ACC112 (cell line): ENCODE data around the gene PCBP3.

Experiments used
- H2AFZ ChIP-seq: fragments of 200-600 bp; sonication (generic); one replicate; pipeline ENCODE4 v1.6.0; 2017; ENCODE audit warnings: antibody characterized with exemption, low read length; ENCODE audit not compliant: unreplicated experiment
- H3K27ac ChIP-seq: fragments of 200-600 bp; sonication (generic); 2 replicates; pipeline ENCODE4 v1.5.1; 2014; ENCODE audit warnings: low read depth, mild to moderate bottlenecking, antibody characterized with exemption, low read length, moderate library complexity
- H3K27me3 ChIP-seq: fragments of 200-600 bp; sonication (generic); 2 replicates; pipeline ENCODE4 v1.6.1; 2014; ENCODE audit warnings: mild to moderate bottlenecking, antibody characterized with exemption, low read length, moderate library complexity, mixed read lengths; ENCODE audit not compliant: insufficient read depth
- H3K36me3 ChIP-seq: fragments of 200-600 bp; sonication (generic); 2 replicates; pipeline ENCODE4 v1.6.1; 2016; ENCODE audit warnings: mild to moderate bottlenecking, antibody characterized with exemption, low read length, moderate library complexity, mixed read lengths; ENCODE audit not compliant: insufficient read depth
- H3K4me1 ChIP-seq: fragments of 200-600 bp; sonication (generic); one replicate; pipeline ENCODE4 v1.6.1; 2016; ENCODE audit warnings: low read length, mixed read lengths; ENCODE audit not compliant: insufficient read depth, unreplicated experiment, control insufficient read depth
- H3K4me3 ChIP-seq: fragments of 200-600 bp; sonication (generic); 2 replicates; pipeline ENCODE4 v1.5.1; 2014; ENCODE audit warnings: mild to moderate bottlenecking, low read depth, low read length
- H3K79me2 ChIP-seq: fragments of 200-600 bp; sonication (generic); one replicate; pipeline ENCODE4 v1.6.0; 2016; ENCODE audit warnings: low read length; ENCODE audit not compliant: control insufficient read depth, unreplicated experiment, insufficient read depth

Gene PCBP3

GRCh38 chr21:45727390-45727789 is 83.9 kb downstream of the PCBP3 start:
- H3K36me3 ChIP-seq = no peaks in the 10 kb centered on the region
- H2AFZ ChIP-seq = no peak overlapping the region
- H3K79me2 ChIP-seq = no peaks in the 10 kb centered on the region
- no peaks in the 10 kb centered on the region for H3K4me1 ChIP-seq
- no peak overlapping the region for H3K27ac ChIP-seq
- H3K27me3 ChIP-seq = no peaks in the 10 kb centered on the region
- no peak overlapping the region for H3K4me3 ChIP-seq

DNA sequence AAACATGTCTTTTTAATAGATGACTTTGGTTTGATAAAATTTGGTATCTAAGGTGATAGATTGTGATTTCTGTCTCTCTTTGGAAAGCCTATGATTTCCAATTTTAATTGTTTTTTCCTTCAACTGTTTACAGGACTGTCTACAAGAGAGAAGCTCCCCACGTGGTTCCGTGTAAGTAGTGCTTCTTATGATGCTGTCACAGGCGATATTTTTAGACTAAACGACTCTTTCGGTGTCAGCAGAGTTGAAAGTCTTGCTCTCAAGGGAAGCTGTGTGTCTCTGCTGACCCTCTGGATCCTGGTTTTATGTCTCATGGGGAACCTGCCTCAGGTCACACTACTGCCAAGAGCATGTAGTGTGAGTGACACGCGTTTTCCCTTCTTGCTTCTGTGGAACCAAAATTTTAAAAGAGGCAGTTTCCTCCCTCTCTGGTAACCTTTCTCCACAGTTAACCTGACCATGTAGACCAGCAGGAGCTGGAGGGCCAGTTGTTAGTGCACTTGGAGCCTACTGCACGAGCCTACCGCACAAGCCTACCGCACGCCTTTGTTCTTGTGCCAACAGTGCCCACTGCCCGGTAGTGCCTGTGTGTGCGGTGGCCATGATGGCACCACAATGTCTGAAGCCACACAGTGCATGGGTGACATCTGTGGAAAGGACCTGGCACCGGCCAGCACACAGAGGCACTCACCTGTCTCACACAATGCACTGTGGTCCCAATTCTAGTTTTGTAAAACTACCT is 91.9 kb downstream of the PCBP3 start:
- Histone ChIP-seq H3K4me3 (no peak overlapping the region), H2AFZ (no peak overlapping the region), H3K79me2 (no peaks in the 10 kb centered on the region)

DNA sequence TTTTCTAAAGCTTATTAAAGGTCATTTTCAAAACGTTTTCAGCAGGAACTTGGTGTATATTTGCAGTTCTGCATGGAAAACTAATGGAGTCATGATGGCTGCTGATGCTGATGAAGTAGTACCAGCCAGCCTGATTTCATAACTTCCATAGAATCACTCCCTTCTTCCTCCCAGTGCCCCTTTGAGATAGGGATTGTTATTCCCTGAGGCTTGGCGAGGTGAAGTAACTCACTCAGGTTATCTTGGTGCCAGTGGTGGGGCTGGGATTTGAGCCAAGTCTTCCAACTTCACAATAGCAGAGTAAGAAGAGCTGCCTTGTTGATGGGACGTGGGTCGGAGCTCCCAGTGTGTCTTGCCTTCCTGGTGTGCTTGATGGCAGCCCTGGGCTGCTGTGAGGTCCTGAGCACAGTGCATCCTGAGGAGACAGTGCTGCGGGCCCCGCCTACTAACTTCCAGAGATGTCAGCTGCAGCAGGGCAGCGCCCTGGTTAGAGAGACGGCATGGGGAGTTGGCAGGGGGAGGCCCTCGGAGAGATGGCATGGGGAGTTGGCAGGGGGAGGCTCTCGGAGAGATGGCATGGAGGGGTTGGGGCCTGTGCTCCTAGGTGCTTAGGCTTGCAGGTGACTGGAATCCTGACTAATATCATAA is 92.6 kb downstream of the PCBP3 start:
- Histone ChIP-seq H3K4me3 (no peak overlapping the region), H3K4me1 (no peaks in the 10 kb centered on the region)

More for the DNA sequence above, 91.9 kb downstream of the PCBP3 start:
- H3K36me3 ChIP-seq = no peaks in the 10 kb centered on the region
- no peak overlapping the region for H3K27ac ChIP-seq
- no peaks in the 10 kb centered on the region for H3K4me1 ChIP-seq
- no peaks in the 10 kb centered on the region for H3K27me3 ChIP-seq

GRCh38 chr21:45736690-45737484 is 93.4 kb downstream of the PCBP3 start:
- Histone ChIP-seq H3K27me3 (no peaks in the 10 kb centered on the region), H3K4me1 (no peaks in the 10 kb centered on the region), H3K4me3 (no peak overlapping the region), H3K79me2 (no peaks in the 10 kb centered on the region), H3K27ac (no peak overlapping the region), H2AFZ (no peak overlapping the region), H3K36me3 (no peaks in the 10 kb centered on the region)

More for the DNA sequence above, 92.6 kb downstream of the PCBP3 start:
- no peak overlapping the region for H3K27ac ChIP-seq
- no peaks in the 10 kb centered on the region for H3K79me2 ChIP-seq
- no peak overlapping the region for H2AFZ ChIP-seq
- no peaks in the 10 kb centered on the region for H3K27me3 ChIP-seq
- no peaks in the 10 kb centered on the region for H3K36me3 ChIP-seq

- no peak overlapping the region for H3K27ac ChIP-seq
- no peak overlapping the region for H2AFZ ChIP-seq
- no peaks in the 10 kb centered on the region for H3K79me2 ChIP-seq
- no peaks in the 10 kb centered on the region for H3K4me1 ChIP-seq
- H3K36me3 ChIP-seq = no peaks in the 10 kb centered on the region
- H3K27me3 ChIP-seq = no peaks in the 10 kb centered on the region
- H3K4me3 ChIP-seq = no peak overlapping the region
Observed at GRCh38 chr21:45737485-45738166, 94.1 kb downstream of the PCBP3 start.

DNA sequence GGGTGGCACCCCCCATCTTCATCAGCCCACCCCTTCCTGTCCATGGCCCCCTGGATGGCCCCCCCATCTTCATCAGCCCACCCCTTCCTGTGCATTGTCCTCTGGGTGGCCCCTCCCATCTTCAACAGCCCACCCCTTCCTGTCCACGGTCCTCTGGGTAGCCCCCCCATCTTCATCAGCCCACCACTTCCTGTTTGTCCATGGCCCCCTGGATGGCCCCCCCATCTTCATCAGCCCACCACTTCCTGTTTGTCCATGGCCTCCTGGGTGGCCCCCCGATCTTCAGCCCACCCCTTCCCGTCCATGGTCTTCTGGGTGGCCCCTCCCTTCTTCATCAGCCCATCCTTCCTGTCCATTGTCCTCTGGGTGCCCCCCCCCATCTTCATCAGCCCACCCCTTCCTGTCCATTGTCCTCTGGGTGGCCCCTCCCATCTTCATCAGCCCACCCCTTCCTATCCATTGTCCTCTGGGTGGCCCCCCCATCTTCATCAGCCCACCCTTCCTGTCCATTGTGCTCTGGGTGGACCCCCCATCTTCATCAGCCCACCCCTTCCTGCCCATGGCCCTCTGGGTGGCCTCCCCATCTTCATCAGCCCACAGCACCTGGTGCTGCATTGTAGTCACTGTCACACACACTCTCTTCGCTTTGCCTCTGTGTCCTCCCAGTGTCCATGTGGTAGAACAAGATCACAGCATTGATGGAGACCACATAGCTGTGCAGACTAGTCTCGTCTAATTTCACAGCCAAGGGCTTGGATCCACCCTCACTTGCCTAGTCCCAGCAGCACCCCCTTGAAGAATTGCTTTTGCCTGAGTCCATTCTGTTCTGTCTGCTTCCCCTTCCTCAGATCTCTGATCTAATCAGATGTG is 95.9 kb downstream of the PCBP3 start:
- H3K4me3 ChIP-seq = no peak overlapping the region
- no peaks in the 10 kb centered on the region for H3K4me1 ChIP-seq
- H3K79me2 ChIP-seq = no peaks in the 10 kb centered on the region
- no peaks in the 10 kb centered on the region for H3K27me3 ChIP-seq
- H3K27ac ChIP-seq = no peak overlapping the region
- no peak overlapping the region for H2AFZ ChIP-seq
- H3K36me3 ChIP-seq = no peaks in the 10 kb centered on the region

GRCh38 chr21:45740088-45740440 is 96.5 kb downstream of the PCBP3 start:
- Histone ChIP-seq H3K4me1 (no peaks in the 10 kb centered on the region), H3K36me3 (no peaks in the 10 kb centered on the region), H2AFZ (no peak overlapping the region)

GRCh38 chr21:45740491-45741357 is 97.2 kb downstream of the PCBP3 start:
- Histone ChIP-seq H3K27ac (no peak overlapping the region), H3K79me2 (no peaks in the 10 kb centered on the region), H3K36me3 (peaks cover 5% of the 10 kb centered on the region), H3K27me3 (no peaks in the 10 kb centered on the region), H3K4me1 (no peaks in the 10 kb centered on the region), H3K4me3 (no peak overlapping the region), H2AFZ (no peak overlapping the region)

More at GRCh38 chr21:45740088-45740440, 96.5 kb downstream of the PCBP3 start:
- H3K27me3 ChIP-seq = no peaks in the 10 kb centered on the region
- H3K27ac ChIP-seq = no peak overlapping the region
- no peak overlapping the region for H3K4me3 ChIP-seq
- H3K79me2 ChIP-seq = no peaks in the 10 kb centered on the region

DNA sequence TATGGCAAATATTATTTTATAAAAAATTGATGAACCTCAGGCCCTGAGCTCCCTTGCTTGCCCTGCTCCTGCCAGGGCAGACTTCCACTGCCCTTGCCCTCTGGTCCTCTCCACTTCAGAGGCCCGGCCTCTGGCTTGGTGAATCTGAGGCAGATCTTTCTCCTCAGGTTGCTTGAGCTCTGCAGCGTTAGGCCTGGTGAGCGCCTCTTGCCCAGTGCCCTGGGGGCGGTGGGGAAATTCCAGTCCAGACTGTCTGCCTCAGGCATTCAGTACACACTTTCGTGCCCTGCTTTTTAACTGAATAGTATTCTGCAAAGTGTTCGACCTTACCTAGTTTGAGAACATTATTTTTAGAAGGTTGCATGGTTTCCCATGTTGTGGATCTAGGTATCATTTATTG is 98.2 kb downstream of the PCBP3 start:
- no peaks in the 10 kb centered on the region for H3K27me3 ChIP-seq
- H3K4me1 ChIP-seq = no peaks in the 10 kb centered on the region
- peaks cover 6% of the 10 kb centered on the region for H3K36me3 ChIP-seq
- no peaks in the 10 kb centered on the region for H3K79me2 ChIP-seq
- no peak overlapping the region for H2AFZ ChIP-seq
- no peak overlapping the region for H3K4me3 ChIP-seq
- no peak overlapping the region for H3K27ac ChIP-seq
